ENCODE measurements around the gene LRIG3. TPM values are rescaled to one million over a fixed set of nuclear protein-coding genes. Genes with fewer than 3 reads are reported as not detected.

The LRIG3 gene
- polyA plus RNA-seq, 3 donors, result not detected

DNA sequence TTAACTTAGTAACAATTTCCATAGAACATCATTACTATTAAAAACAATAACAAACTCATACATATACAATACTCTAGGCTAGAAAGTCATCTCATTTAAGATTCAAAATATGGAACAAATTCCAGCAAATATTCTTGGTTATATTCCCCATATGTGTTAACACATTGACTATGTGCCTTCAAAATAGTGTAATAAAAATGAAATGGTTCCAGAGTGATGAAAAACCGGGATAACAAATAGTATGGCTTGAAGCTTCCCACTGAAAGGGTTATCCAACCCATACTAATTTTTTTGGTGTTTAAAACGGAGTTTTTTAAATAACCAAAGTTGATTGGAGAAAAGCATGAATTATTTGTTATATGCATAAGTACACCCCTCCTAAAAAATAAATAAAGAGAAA is 5.3 kb downstream of the LRIG3 start:
- H3K36me3 ChIP-seq (replicated peaks in 1 of 2; ENCODE audit: control insufficient read depth in 1 of 2, insufficient read depth in 2 of 2, low read length in 2 of 2), result no peaks in the 10 kb centered on the region
- Mint-ChIP-seq H3K27me3 (ENCODE audit: low read depth in 3 of 3) (peaks cover 14 to 30% (median 22%) of the 10 kb centered on the region in 3 donors), H3K27ac (no peak overlapping the region), H3K36me3 (no peaks in the 10 kb centered on the region), H3K4me3 (no peak overlapping the region), H3K4me1 (no peaks in the 10 kb centered on the region), H3K9me3 (peaks cover 0 to 2% (median 1%) of the 10 kb centered on the region in 7 donors)
- H3K4me3 ChIP-seq (replicated peaks in 1 of 3; ENCODE audit: low read depth in 2 of 3, low read length in 3 of 3), result no peak overlapping the region
- peaks cover 25 to 29% of the 10 kb centered on the region in 2 donors for H3K27me3 ChIP-seq (ENCODE audit: control insufficient read depth in 2 of 2, insufficient read depth in 2 of 2, low read length in 2 of 2)
- H4K20me1 ChIP-seq (ENCODE audit: insufficient read depth, low read length), result no peaks in the 10 kb centered on the region
- TF ChIP-seq, protein P1, sequence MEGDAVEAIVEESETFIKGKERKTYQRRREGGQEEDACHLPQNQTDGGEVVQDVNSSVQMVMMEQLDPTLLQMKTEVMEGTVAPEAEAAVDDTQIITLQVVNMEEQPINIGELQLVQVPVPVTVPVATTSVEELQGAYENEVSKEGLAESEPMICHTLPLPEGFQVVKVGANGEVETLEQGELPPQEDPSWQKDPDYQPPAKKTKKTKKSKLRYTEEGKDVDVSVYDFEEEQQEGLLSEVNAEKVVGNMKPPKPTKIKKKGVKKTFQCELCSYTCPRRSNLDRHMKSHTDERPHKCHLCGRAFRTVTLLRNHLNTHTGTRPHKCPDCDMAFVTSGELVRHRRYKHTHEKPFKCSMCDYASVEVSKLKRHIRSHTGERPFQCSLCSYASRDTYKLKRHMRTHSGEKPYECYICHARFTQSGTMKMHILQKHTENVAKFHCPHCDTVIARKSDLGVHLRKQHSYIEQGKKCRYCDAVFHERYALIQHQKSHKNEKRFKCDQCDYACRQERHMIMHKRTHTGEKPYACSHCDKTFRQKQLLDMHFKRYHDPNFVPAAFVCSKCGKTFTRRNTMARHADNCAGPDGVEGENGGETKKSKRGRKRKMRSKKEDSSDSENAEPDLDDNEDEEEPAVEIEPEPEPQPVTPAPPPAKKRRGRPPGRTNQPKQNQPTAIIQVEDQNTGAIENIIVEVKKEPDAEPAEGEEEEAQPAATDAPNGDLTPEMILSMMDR (IDR thresholded peaks at IDR 0.05), result no peak
- no peak overlapping the region for H3K4me2 ChIP-seq (replicated peaks; ENCODE audit: extremely low read depth, low read length, poor library complexity, severe bottlenecking)
- intact Hi-C loops (cut with micrococcal nuclease), result no loop called here
- no peak overlapping the region for H3K9ac ChIP-seq (ENCODE audit: insufficient read depth, low read length, poor library complexity, severe bottlenecking)
- peaks cover 0 to under 1% of the 10 kb centered on the region in 2 donors for H3K4me1 ChIP-seq (ENCODE audit: control insufficient read depth in 1 of 2, insufficient read depth in 2 of 2, low read length in 2 of 2)
- H3K27ac ChIP-seq (ENCODE audit: low read depth in 1 of 2, low read length in 2 of 2), result no peak overlapping the region
- DNase-seq, result no peak
- H3K9me3 ChIP-seq (replicated peaks in 1 of 2; ENCODE audit: control insufficient read depth in 1 of 2, insufficient read depth in 1 of 2, low read length in 2 of 2), result peaks cover 0 to 11% of the 10 kb centered on the region in 2 donors
- no CpG with 5 or more reads among the region's 2 CpGs for WGBS (ENCODE audit: insufficient coverage)
- H3K79me2 ChIP-seq (ENCODE audit: insufficient read depth, low read length), result no peaks in the 10 kb centered on the region
- no peak overlapping the region for H2AFZ ChIP-seq (ENCODE audit: insufficient read depth, low read depth, low read length, poor library complexity, severe bottlenecking)

DNA sequence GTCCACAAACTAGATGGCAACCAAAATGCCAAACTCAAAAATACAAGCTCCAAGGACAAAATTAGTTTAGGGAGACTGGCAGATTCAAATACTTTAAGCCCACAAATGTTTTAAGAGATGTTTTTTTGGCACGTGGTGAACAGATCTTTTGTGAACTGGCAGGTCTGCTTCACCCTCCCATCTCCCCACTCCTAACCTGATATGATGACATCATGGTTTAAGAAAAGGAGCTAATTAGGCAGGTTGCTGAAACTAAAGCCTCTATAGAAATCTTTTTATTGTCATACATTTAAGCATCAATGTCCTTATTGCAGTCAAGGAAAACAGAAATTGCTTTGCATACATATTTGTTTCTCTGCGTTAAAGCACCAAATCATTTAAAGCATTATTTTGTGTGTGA is 5.8 kb downstream of the LRIG3 start:
- Mint-ChIP-seq H3K4me3 (no peak overlapping the region), H3K4me1 (no peaks in the 10 kb centered on the region), H3K36me3 (no peaks in the 10 kb centered on the region), H3K27ac (no peak overlapping the region), H3K9me3 (peaks cover 0 to 2% (median 0%) of the 10 kb centered on the region in 7 donors), H3K27me3 (ENCODE audit: low read depth in 3 of 3) (peaks cover 10 to 25% (median 17%) of the 10 kb centered on the region in 3 donors)
- Histone ChIP-seq H3K27ac (ENCODE audit: low read depth in 1 of 2, low read length in 2 of 2) (no peak overlapping the region), H3K4me3 (replicated peaks in 1 of 3; ENCODE audit: low read depth in 2 of 3, low read length in 3 of 3) (no peak overlapping the region), H3K36me3 (replicated peaks in 1 of 2; ENCODE audit: control insufficient read depth in 1 of 2, insufficient read depth in 2 of 2, low read length in 2 of 2) (no peaks in the 10 kb centered on the region), H3K4me1 (ENCODE audit: control insufficient read depth in 1 of 2, insufficient read depth in 2 of 2, low read length in 2 of 2) (no peaks in the 10 kb centered on the region), H3K9ac (ENCODE audit: insufficient read depth, low read length, poor library complexity, severe bottlenecking) (no peak overlapping the region), H2AFZ (ENCODE audit: insufficient read depth, low read depth, low read length, poor library complexity, severe bottlenecking) (no peak overlapping the region), H4K20me1 (ENCODE audit: insufficient read depth, low read length) (no peaks in the 10 kb centered on the region), H3K27me3 (ENCODE audit: control insufficient read depth in 2 of 2, insufficient read depth in 2 of 2, low read length in 2 of 2) (peaks cover 21 to 24% of the 10 kb centered on the region in 2 donors), H3K9me3 (replicated peaks in 1 of 2; ENCODE audit: control insufficient read depth in 1 of 2, insufficient read depth in 1 of 2, low read length in 2 of 2) (peaks cover 0 to 5% of the 10 kb centered on the region in 2 donors), H3K79me2 (ENCODE audit: insufficient read depth, low read length) (no peaks in the 10 kb centered on the region), H3K4me2 (replicated peaks; ENCODE audit: extremely low read depth, low read length, poor library complexity, severe bottlenecking) (no peak overlapping the region)
- DNase-seq, result no peak
- intact Hi-C loops (cut with micrococcal nuclease), result no loop called here
- WGBS (ENCODE audit: insufficient coverage), result no CpG with 5 or more reads among the region's 2 CpGs
- TF ChIP-seq, protein P1 (IDR thresholded peaks at IDR 0.05), result no peak
